Measurements from ENCODE around the gene ARMC9.

DNA sequence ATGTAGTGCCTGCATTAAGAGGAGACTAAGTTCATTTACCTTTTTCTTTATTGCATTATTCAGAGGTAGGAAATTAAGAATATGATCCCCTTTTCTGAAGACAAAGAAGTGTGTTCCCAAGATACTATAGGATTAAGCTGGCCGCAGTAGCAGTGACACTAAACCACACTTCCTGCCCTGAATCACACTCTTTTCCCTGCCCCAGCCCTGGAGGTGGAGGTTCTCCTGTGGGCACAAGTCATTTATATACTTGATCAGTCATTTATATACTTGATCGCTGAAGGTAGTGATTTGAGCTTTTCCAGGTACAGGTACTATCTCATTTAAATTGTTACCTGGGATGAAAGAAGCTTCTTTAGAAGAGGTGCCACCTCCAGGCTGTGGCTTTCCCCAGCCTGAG, 78.6 kb downstream of the ARMC9 start:
- TF ChIP-seq ZNF776 (tag by site-specific recombination; IDR thresholded peaks at IDR 0.05; ENCODE audit: borderline replicate concordance) (no peak), HOXC10 (CRISPR knock-in tag; IDR thresholded peaks at IDR 0.05) (no peak), SCRT1 (tag by site-specific recombination; IDR thresholded peaks at IDR 0.05; ENCODE audit: borderline replicate concordance) (no peak), YY1 (tag by site-specific recombination; IDR thresholded peaks at IDR 0.05) (no peak), ZNF48 (tag by site-specific recombination; IDR thresholded peaks at IDR 0.05) (no peak), KLF10 (tag by site-specific recombination; IDR thresholded peaks at IDR 0.05) (no peak)
- TF ChIP-seq, protein P1, sequence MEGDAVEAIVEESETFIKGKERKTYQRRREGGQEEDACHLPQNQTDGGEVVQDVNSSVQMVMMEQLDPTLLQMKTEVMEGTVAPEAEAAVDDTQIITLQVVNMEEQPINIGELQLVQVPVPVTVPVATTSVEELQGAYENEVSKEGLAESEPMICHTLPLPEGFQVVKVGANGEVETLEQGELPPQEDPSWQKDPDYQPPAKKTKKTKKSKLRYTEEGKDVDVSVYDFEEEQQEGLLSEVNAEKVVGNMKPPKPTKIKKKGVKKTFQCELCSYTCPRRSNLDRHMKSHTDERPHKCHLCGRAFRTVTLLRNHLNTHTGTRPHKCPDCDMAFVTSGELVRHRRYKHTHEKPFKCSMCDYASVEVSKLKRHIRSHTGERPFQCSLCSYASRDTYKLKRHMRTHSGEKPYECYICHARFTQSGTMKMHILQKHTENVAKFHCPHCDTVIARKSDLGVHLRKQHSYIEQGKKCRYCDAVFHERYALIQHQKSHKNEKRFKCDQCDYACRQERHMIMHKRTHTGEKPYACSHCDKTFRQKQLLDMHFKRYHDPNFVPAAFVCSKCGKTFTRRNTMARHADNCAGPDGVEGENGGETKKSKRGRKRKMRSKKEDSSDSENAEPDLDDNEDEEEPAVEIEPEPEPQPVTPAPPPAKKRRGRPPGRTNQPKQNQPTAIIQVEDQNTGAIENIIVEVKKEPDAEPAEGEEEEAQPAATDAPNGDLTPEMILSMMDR (tag by site-specific recombination; IDR thresholded peaks at IDR 0.05) = no peak
